ENCODE data around the gene TMEM185B.

Gene TMEM185B

GRCh38 chr2:120256651-120257000 lies 33.4 kb upstream of the TMEM185B start:
- Mint-ChIP-seq H3K27ac (peak overlapping the region; percentile 1), H3K4me1 (peaks cover 49% of the 10 kb centered on the region), H3K9me3 (peaks cover 8% of the 10 kb centered on the region), H3K27me3 (no peaks in the 10 kb centered on the region), H3K36me3 (peaks cover 25% of the 10 kb centered on the region), H3K4me3 (no peak overlapping the region)
- DNase-seq (ENCODE audit: low spot score in 2 of 2) (no peak), ATAC-seq (ENCODE audit: low read depth) (no peak)

DNA sequence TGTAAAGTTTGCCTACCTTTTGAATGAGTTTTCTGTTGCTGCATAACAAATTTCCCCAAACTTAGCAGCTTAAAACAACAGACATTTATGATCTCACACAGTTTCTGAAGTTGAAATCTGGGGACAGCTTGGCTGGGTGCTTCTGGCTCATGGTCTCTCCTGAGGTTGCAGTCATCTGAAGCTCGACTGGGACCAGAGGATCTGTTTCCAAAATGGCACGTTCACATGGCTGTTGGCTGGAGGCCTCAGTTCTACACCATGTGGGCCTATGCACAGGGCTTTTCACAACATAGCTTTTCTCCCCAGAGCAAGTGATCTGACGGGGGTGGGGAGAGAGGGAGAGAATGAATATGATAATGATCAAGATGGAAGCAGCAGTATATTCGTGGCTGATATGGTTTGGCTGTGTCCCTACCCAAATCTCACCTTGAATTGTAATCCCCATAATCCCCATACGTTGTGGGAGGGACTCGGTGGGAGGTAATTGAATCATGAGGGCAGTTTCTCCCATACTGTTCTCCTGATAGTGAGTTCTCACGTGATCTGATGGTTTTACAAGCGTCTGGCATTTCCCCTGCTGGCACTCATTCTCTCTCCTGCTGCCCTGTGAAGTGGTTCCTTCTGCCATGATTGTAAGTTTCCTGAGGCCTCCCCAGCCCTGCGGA lies 32.9 kb upstream of the TMEM185B start:
- peaks cover 51% of the 10 kb centered on the region for H3K4me1 Mint-ChIP-seq
- H3K27me3 Mint-ChIP-seq, result no peaks in the 10 kb centered on the region
- ATAC-seq (ENCODE audit: low read depth) (no peak), DNase-seq (ENCODE audit: low spot score in 2 of 2) (no peak)
- H3K27ac Mint-ChIP-seq, result peak overlapping the region; percentile 1
- H3K36me3 Mint-ChIP-seq, result peaks cover 25% of the 10 kb centered on the region
- H3K4me3 Mint-ChIP-seq, result no peak overlapping the region
- H3K9me3 Mint-ChIP-seq, result peaks cover 8% of the 10 kb centered on the region

DNA sequence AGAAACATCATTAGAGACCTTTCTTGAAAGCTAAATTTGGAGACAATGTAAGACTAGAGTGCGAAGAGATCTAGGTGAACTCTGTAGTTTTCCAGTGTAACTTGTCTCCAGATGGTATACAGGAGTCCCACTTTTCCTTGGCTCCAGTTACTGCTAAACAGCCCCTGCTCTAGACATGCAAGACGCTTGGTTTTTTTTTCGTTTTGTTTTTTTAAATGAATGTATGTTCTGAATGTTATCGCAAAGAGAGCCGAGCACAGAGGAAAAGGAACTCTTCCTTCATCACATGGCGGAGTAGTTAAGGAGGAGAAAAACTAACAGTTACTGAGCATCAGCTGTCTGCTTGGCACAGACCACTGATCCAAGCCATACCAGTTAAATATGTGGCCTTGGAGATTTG lies 31.9 kb upstream of the TMEM185B start:
- H3K9me3 Mint-ChIP-seq, result peaks cover 2% of the 10 kb centered on the region
- peaks cover 18% of the 10 kb centered on the region for H3K36me3 Mint-ChIP-seq
- peak overlapping the region; percentile 95 for H3K27ac Mint-ChIP-seq

DNA sequence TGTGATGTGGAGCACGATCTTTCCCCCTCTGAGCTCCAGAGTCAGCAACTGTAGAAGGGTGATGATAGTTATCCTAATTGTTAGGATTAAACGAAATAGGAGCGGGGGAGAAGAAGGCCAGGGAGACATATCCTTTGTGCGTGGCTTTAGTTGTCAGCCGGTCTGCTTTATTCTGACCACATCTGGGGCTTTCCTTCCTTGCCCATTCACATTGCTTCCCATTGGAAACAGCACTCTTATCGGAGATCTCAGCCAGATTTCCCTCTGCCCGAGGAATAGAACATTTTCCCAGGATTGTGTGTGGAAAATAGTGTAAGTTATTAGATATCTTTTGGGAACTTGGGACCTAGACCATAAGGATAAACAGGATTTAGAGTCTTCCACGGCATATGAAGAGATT lies 31.0 kb upstream of the TMEM185B start:
- Mint-ChIP-seq H3K27me3 (no peaks in the 10 kb centered on the region), H3K4me3 (peak overlapping the region; percentile 97), H3K4me1 (peaks cover 43% of the 10 kb centered on the region), H3K9me3 (peaks cover 2% of the 10 kb centered on the region), H3K27ac (peak overlapping the region; percentile 95), H3K36me3 (peaks cover 14% of the 10 kb centered on the region)
- no peak for DNase-seq (ENCODE audit: low spot score in 2 of 2)
- no peak for ATAC-seq (ENCODE audit: low read depth)

More for the DNA sequence above, 31.9 kb upstream of the TMEM185B start:
- H3K4me1 Mint-ChIP-seq, result peaks cover 43% of the 10 kb centered on the region
- H3K4me3 Mint-ChIP-seq, result peak overlapping the region; percentile 50
- ATAC-seq (ENCODE audit: low read depth), result no peak
- H3K27me3 Mint-ChIP-seq, result no peaks in the 10 kb centered on the region
- no peak for DNase-seq (ENCODE audit: low spot score in 2 of 2)

DNA sequence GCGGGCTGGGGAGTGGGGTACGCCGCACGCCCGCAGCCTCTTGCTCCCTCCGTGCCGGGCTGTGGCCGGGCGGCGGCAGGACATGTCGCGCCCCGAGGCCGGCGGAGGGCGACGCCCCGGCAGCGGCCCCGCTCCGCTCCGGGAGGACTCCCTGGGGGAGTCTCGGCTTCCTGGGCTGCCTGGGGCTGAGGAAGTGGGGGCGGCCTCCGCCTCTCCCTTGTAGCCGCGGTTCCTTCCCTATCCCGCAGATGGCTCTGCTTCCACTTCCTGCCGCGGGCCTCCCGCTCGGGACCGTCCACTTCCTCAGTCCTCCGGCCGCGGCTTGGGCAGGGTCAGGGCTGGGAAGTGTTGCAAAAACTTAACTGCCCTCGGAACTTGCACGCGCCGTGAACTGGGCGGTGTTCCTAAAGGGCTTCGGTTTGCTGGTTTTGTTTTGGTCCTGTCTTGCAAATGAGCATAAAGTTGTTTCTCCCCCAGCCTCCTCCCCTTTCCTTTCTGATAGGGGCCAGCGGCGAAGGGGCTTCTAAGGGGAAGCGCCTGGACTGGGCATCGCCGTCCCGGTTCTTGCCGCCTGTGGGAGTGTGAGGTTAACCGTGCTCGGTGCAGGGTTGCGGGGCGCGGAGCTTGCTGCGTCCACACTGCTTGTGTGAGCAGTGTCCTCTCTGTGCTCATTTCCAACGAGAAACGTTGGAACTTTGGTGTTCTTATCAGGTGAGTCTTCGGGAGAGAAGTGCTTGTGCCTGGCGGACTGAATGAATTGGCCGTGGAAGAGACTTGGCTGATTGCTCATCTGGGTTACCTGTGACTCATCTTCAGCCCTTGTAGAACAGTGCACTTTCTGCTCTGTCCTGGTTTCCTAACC lies 30.1 kb upstream of the TMEM185B start:
- no peaks in the 10 kb centered on the region for H3K9me3 Mint-ChIP-seq

GRCh38 chr2:120252225-120253020 lies 29.2 kb upstream of the TMEM185B start, which contains the start of gene RALB:
TSS of gene RALB (plus strand) at chr2:120252852. CDS start at chr2:120278665, 25,813 bp downstream.
- H3K36me3 Mint-ChIP-seq, result peaks cover 4% of the 10 kb centered on the region
- peaks cover 39% of the 10 kb centered on the region for H3K4me1 Mint-ChIP-seq
- H3K9me3 Mint-ChIP-seq, result no peaks in the 10 kb centered on the region
- H3K4me3 Mint-ChIP-seq, result peak within 1 kb of the TSS; percentile 98
- peak within 1 kb of the TSS; percentile 95 for H3K27ac Mint-ChIP-seq
- peaks cover 2% of the 10 kb centered on the region for H3K27me3 Mint-ChIP-seq
- ATAC-seq (ENCODE audit: low read depth) (peak; percentile 91), DNase-seq (ENCODE audit: low spot score in 2 of 2) (peak; percentile 95 to 97)

More for the DNA sequence above, 30.1 kb upstream of the TMEM185B start:
- ATAC-seq (ENCODE audit: low read depth) (peak; percentile 33), DNase-seq (ENCODE audit: low spot score in 2 of 2) (peak in 1 of 2 donors; percentile 34)
- peaks cover 11% of the 10 kb centered on the region for H3K36me3 Mint-ChIP-seq
- H3K27ac Mint-ChIP-seq, result peak overlapping the region; percentile 95
- H3K4me3 Mint-ChIP-seq, result peak overlapping the region; percentile 97
- peaks cover 2% of the 10 kb centered on the region for H3K27me3 Mint-ChIP-seq
- peaks cover 43% of the 10 kb centered on the region for H3K4me1 Mint-ChIP-seq

GRCh38 chr2:120251880-120252224 lies 28.7 kb upstream of the TMEM185B start:
- ATAC-seq (ENCODE audit: low read depth) (no peak), DNase-seq (ENCODE audit: low spot score in 2 of 2) (no peak)
- peak overlapping the region; percentile 95 for H3K27ac Mint-ChIP-seq
- no peaks in the 10 kb centered on the region for H3K9me3 Mint-ChIP-seq
- H3K27me3 Mint-ChIP-seq, result peaks cover 2% of the 10 kb centered on the region
- peaks cover 4% of the 10 kb centered on the region for H3K36me3 Mint-ChIP-seq
- peaks cover 39% of the 10 kb centered on the region for H3K4me1 Mint-ChIP-seq
- H3K4me3 Mint-ChIP-seq, result peak overlapping the region; percentile 98

DNA sequence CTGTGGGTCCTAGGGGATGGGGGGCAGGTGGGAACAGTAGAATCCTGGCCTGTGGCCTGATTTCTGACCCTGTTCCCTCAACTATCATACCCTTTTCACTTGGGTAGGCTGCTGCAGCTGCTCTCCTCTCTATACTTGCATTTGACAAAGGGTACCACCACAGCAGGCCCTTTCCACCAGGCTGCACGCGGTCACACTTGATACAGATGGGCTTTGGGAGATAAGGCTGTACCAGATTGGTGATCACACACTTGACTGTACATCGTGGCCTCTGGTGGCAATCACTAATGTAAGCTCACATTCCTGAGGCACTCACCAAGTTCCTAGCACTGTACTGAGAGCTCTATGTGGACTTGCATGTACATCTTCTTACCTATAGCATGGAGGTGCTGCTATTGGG lies 27.9 kb upstream of the TMEM185B start:
- no peak for ATAC-seq (ENCODE audit: low read depth)
- Mint-ChIP-seq H3K4me3 (no peak overlapping the region), H3K4me1 (peaks cover 33% of the 10 kb centered on the region), H3K36me3 (peaks cover 4% of the 10 kb centered on the region), H3K27ac (no peak overlapping the region), H3K9me3 (no peaks in the 10 kb centered on the region), H3K27me3 (peaks cover 5% of the 10 kb centered on the region)
- no peak for DNase-seq (ENCODE audit: low spot score in 2 of 2)

GRCh38 chr2:120250640-120251039 lies 27.4 kb upstream of the TMEM185B start:
- Mint-ChIP-seq H3K4me1 (peaks cover 30% of the 10 kb centered on the region), H3K27ac (no peak overlapping the region), H3K36me3 (peaks cover 2% of the 10 kb centered on the region), H3K27me3 (peaks cover 5% of the 10 kb centered on the region), H3K4me3 (no peak overlapping the region), H3K9me3 (no peaks in the 10 kb centered on the region)
- DNase-seq (ENCODE audit: low spot score in 2 of 2) (no peak), ATAC-seq (ENCODE audit: low read depth) (no peak)

- Mint-ChIP-seq H3K9me3 (peaks cover 5% of the 10 kb centered on the region), H3K4me1 (peaks cover 12% of the 10 kb centered on the region), H3K4me3 (no peak overlapping the region), H3K27ac (no peak overlapping the region), H3K27me3 (peaks cover 5% of the 10 kb centered on the region), H3K36me3 (peaks cover 2% of the 10 kb centered on the region)
- ATAC-seq (ENCODE audit: low read depth) (no peak), DNase-seq (ENCODE audit: low spot score in 2 of 2) (no peak)
Observed at GRCh38 chr2:120247851-120248250, 24.7 kb upstream of the TMEM185B start.

- Mint-ChIP-seq H3K27ac (no peak overlapping the region), H3K27me3 (peaks cover 5% of the 10 kb centered on the region)
- no peak for ATAC-seq (ENCODE audit: low read depth)
Observed at GRCh38 chr2:120246546-120247300, 23.5 kb upstream of the TMEM185B start.

GRCh38 chr2:120245520-120246332 lies 22.5 kb upstream of the TMEM185B start:
- no peak overlapping the region for H3K4me3 Mint-ChIP-seq
- ATAC-seq (ENCODE audit: low read depth) (no peak), DNase-seq (ENCODE audit: low spot score in 2 of 2) (no peak)
- peaks cover 5% of the 10 kb centered on the region for H3K9me3 Mint-ChIP-seq
- H3K27me3 Mint-ChIP-seq, result peaks cover 5% of the 10 kb centered on the region
- H3K36me3 Mint-ChIP-seq, result peaks cover 2% of the 10 kb centered on the region
- H3K4me1 Mint-ChIP-seq, result peaks cover 7% of the 10 kb centered on the region
- H3K27ac Mint-ChIP-seq, result no peak overlapping the region

More at GRCh38 chr2:120246546-120247300, 23.5 kb upstream of the TMEM185B start:
- no peak for DNase-seq (ENCODE audit: low spot score in 2 of 2)
- Mint-ChIP-seq H3K4me3 (no peak overlapping the region), H3K4me1 (peaks cover 9% of the 10 kb centered on the region), H3K36me3 (peaks cover 2% of the 10 kb centered on the region), H3K9me3 (peaks cover 5% of the 10 kb centered on the region)
